HT1080 (cell line): ENCODE data around the gene BCAS4. TPM values are rescaled to one million over a fixed set of nuclear protein-coding genes. Genes with fewer than 3 reads are reported as not detected.
A peak's percentile ranks its signal among the peaks of the same experiment; 100 is the strongest.

Experiments used
- DNase-seq: peaks from one replicate; pipeline ENCODE4 v3.0.0-alpha.2; 2015; ENCODE audit warnings: low read depth
- total RNA-seq: library from RNA; depleted of rRNA; stranded (reverse); fragments of >200 nt; shearing (Covaris generic); gene quantifications from 2 replicates; pipeline ENCODE4 v1.2.3, GENCODE V29; 2014

BCAS4 gene
- total RNA-seq, 1 experiment from 2014 or later: 24.6 TPM

GRCh38 chr20:50821994-50822393 lies 27.1 kb downstream of the BCAS4 start:
- no peak for DNase-seq

GRCh38 chr20:50823319-50823718 lies 28.5 kb downstream of the BCAS4 start:
- no peak for DNase-seq

- no peak for DNase-seq
Measured at GRCh38 chr20:50824137-50824536, 29.3 kb downstream of the BCAS4 start.

GRCh38 chr20:50826121-50826520 lies 31.3 kb downstream of the BCAS4 start:
- DNase-seq: no peak

GRCh38 chr20:50828363-50829136 lies 33.7 kb downstream of the BCAS4 start:
- DNase-seq: no peak

- no peak for DNase-seq
Measured at GRCh38 chr20:50831622-50832021, 36.8 kb downstream of the BCAS4 start.

- no peak for DNase-seq
Measured at GRCh38 chr20:50834599-50835005, 39.7 kb downstream of the BCAS4 start.

- DNase-seq: no peak
Measured at GRCh38 chr20:50837532-50838321, 42.9 kb downstream of the BCAS4 start.

GRCh38 chr20:50838322-50838625 lies 43.4 kb downstream of the BCAS4 start:
- DNase-seq: no peak

GRCh38 chr20:50838707-50839385 lies 44.0 kb downstream of the BCAS4 start:
- no peak for DNase-seq

- DNase-seq: no peak
Measured at GRCh38 chr20:50842821-50843220, 48.0 kb downstream of the BCAS4 start.

GRCh38 chr20:50843331-50844276 lies 48.7 kb downstream of the BCAS4 start:
- DNase-seq: no peak

GRCh38 chr20:50844430-50845100 lies 49.7 kb downstream of the BCAS4 start:
- peak; percentile 95 for DNase-seq

- DNase-seq: no peak
Measured at GRCh38 chr20:50845566-50846215, 50.8 kb downstream of the BCAS4 start.

GRCh38 chr20:50848341-50848808 lies 53.5 kb downstream of the BCAS4 start:
- DNase-seq: no peak

GRCh38 chr20:50848846-50849673 lies 54.2 kb downstream of the BCAS4 start:
- no peak for DNase-seq

- DNase-seq: no peak
Measured at GRCh38 chr20:50850721-50851286, 55.9 kb downstream of the BCAS4 start.

- DNase-seq: no peak
Measured at GRCh38 chr20:50852085-50852484, 57.2 kb downstream of the BCAS4 start.
